GM21717 (cell line): Measurements from ENCODE around the gene AFDN.

ENCODE experiments used
- ATAC-seq: cut with Tn5 transposase; IDR thresholded peaks from one replicate; pipeline ENCODE4 v1.9.1; 2021; ENCODE audit warnings: mild to moderate bottlenecking, moderate library complexity; ENCODE audit not compliant: unreplicated experiment

AFDN gene

DNA sequence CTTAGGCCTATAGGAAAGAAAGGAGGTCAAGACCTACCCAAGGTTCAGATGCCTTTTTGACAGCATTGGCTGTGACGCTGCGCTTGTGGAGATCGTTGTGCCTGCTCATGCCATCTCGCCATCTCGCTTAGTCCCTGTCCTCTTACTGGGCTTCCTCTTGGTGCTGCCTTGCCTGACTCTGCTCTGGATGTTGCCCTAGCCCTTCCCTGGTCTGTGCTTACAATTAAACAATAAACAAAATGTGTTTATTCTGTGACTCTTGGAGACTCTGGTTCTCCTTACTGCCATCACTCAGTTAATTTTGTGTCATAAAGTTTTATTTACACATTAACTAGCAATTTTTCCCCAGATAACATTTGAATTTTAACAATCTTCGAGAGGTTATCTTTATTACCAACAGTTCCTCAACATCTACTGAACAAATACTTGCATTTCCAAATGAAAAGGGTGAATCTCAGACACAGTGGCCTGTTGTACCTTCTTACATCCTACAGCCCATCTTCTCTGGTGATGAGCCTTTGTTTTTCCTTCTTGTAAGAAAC is 11.6 kb downstream of the AFDN start:
- no peak for ATAC-seq

DNA sequence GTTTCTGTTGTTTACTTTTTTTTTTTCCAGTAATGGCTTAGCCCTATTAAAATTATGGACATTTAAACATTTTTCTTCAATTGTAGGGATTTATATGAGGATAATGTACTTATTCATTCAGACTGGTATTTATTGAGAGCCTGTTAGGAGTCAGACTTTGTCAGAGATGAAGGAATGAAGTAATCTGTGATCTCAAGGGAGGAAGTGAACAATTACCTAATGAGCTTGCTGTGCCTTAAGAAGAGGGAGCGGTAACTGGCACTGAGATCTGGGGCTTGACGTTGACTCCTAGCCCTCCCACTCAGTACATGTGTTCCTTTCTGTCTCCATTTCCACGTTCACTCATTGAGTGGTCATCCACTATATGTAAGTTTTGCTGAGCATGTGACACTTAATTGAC is 12.6 kb downstream of the AFDN start:
- ATAC-seq, result no peak

DNA sequence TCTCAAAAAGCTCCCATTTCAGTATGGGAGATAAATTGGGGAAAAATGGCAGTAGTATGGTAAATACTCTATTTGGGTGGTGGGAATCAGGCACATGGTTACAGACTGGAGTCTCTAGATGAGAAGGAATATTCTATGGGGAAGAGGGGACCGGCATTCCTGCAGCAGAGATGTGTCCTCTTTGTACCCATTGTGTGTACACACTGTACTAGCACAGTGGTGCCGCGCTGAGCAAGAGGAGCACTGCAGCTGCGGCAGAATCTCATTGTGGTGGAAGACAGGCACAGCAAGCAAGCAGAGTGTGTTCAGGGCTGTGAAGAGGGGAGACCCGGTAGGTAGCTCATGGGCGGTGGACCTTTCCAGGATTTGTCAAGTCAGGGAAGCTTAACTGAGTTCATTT is 13.0 kb downstream of the AFDN start:
- no peak for ATAC-seq

DNA sequence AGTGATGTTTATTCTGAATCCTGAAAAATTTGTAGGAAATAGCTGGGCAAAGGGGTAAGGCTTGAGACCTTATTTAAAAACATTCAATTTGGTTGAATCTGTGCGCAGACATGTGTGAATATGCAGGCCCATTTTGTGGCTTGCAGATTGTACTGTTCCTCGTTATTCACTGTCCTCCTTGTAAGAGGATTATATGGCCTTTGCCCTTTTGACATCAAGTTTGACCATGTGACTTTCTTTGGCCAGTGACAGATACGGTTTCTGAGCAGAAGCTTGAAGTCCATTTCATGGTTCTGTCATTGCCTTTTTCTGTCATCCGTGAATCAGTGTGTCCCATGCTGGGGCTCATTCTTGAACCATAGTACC is 13.4 kb downstream of the AFDN start:
- no peak for ATAC-seq

DNA sequence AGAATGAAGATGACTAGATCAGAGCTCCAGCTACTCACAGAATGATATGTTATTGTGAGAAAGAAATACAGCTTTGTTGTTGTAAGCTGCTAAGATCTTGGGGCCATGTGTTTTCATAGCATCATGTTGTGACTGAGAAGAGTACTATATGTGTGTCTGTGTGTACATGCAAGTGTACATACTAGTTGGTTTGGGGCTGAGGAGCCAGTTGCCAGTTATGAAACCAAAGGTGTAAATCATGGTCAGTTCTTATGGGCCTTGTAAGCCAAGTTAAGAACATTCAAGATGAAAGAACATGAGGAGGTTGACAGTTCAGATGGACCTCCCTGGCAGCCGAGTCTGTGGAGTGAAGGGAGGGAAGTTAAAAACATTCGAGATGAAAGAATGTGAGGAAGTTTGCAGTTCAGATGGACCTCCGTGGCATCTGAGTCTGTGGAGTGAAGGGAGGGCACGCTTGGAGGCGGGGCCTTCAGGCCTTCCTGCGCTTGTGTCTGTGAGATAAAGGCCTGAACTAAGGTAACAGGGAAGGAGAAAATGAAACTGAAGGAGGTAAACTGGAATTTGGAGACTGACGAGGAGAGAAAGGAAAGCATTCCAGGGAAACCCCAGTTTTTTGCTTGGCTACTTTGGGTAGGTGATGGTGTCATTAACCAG is 13.9 kb downstream of the AFDN start:
- ATAC-seq, result no peak

DNA sequence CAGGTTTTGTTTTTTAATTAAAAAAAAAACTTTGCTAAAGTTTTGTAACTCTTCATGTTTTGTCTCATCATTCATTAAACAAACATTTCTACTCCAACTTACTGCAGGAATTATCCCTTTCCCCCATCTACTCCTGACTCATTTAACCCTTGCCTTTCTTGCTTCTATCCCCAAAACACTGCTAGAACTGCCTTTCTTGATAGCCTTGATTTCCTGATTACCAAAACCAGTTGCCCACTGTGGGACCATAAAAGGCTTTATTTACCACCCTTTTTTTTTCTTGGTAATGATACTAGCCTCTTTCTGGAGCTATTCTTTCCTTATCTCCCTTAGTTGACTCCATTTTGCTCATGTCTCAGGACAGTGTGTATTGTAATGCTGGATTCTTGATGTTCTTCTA is 15.3 kb downstream of the AFDN start:
- ATAC-seq, result no peak

DNA sequence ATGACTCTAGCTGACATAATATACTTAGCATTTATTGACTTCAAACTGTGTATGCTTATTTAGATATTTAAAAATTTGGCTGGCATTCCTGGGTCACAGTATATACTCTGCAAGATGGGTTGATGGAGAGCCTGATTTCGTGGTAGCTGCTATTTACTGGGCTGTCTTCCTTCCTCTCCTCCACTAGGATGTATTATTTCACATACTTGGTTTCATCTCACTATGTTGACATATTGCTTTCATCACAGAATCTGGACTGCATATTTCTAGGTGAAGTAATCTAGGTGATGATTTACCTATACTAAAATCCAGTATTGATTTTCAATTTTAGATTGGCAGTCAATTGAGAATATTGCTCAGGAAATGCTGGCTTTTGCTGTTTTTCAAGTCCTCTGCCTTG is 15.7 kb downstream of the AFDN start:
- ATAC-seq, result no peak

DNA sequence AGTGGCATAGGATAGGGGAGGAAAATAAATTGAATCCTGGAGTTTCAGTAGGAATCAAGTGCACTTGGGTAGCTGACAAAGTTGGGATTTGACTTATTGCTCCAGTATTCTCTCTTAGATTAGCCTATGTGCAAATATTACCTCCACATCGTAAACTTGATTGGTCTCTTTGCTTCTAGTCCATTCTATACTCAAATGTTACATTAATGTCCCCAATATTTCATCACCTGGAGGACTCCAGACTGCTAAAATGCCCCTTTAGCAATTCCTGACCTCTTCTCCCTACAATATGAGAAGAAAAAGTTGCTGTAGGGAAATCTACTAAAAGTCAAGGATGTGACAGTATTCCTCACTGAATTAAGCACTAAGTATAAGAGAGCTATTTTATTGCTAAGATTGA is 16.3 kb downstream of the AFDN start:
- ATAC-seq, result no peak

DNA sequence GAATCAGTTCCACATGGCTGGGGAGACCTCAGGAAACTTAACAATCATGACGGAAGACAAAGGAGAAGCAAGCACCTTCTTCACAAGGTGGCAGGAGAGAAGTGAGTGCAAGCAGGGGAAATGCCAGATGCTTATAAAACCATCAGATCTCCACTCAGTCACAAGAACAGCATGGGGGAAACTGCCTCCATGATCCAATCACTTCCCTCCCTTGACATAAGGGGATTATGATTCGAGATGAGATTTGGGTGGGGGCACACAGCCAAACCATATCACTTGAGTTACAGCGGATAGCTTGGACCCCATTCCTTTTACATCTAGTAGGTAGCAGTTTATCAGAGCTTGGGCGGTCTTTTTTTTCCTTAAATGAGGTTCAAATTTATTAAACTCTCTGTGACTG is 19.1 kb downstream of the AFDN start:
- no peak for ATAC-seq

DNA sequence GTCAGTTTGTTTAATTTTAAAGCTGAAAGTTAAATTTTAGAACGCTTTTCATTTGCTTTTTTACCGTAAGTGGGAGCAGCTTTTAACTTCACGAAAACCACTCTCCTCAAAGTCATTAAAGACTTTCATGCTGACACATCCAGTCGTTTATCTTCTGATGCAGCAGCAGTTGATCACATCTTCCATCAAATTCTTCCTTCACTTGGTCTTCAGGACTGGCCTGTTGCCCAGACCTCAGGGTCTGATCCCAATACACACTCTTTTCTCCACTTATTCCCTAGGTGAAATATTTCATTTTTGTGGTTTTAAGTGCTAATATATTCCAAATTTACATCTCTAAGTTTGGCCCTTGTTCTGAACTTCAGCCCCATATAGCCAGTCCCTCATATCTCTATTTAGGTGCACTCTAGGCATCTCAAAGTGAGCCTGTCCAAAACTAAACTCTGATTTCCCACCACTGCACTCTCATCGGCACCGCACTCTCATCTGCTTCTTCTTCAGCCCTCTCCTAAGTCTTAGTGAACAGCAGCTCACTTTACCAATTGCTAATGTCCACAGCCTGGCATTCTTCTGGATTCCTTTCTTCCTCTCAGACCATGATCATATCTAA is 20.4 kb downstream of the AFDN start:
- ATAC-seq, result no peak

DNA sequence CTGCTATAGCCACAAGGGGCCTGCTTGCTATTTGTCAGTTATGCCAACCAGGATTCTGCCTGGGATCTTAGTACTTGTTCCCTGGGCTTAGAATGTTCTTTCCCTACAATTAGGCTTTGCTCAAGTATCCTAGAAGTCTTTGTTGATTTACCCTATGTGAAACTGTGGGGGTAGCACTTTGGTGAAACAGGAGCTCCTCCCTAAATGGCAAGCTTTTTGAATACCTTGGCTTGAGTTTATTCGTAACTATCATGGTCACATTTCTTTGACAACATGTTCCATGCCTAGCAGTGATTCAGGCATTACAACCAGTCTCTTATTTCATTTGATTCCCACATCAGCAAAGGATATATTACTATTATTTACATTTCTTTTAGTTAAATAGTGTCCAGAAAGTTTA is 21.2 kb downstream of the AFDN start:
- ATAC-seq, result no peak

DNA sequence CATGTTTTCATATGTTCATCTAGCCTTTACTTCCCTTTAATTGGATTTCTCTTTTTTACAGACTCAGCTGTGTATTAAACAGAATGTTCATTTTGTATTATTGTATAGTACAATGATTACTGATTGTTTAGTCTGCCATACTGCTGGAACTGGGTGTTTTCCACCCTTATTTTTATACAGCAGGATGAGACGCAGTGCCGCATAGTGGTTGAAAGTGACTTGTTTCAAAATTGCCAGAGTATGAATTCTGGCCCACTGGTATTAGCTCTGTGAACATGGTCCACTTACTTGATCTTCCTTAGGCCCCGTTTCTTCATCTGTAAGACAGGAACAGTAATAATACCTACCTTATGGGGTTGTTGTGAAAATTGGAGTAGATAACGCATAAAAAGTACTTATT is 22.1 kb downstream of the AFDN start:
- ATAC-seq, result no peak

DNA sequence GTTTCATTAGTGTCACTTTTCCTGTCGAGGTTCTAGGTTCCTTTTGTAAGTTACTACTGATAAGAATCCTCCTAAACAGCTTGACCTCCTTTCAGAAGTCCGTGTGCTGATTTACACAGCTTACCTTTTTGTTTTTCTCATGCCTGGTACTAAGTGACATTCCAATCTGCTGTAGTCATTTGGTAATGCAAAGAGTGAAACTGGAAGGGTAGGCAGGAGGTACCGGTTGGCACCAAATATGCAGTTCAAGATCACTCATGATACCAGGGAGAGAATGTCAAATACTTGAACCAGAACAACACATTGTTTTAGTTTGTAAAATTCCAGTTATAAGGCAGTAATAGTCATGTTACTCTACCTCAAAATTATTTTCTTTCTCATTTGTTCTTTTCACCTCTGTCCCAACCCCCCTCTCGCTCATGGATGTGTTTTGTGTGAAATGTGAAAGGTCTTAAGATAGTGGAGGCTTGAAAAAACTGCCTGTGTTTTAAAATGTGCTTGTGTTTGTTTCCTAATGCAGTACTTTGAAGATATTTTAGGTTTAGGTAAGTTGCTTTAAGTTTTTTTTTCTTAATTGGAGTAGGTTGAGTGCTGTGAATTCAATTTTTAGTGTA is 23.2 kb downstream of the AFDN start:
- no peak for ATAC-seq

DNA sequence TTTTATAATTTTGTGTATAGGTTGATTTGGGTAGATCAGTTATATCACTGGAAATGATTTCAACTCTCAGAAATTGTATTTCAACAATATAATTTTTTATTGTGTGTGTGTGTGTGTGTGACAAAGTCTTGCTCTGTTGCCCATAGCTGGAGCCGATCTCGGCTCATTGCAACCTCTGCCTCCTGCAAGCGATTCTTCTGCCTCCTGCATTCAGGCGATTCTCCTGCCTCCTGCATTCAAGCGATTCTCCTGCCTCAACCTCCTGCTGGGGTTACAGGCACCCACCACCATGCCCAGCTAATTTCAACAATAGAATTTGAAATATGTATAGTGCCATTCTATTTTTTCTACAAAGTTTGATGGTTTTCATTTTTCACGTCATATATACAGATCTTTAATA is 24.1 kb downstream of the AFDN start:
- ATAC-seq, result no peak

DNA sequence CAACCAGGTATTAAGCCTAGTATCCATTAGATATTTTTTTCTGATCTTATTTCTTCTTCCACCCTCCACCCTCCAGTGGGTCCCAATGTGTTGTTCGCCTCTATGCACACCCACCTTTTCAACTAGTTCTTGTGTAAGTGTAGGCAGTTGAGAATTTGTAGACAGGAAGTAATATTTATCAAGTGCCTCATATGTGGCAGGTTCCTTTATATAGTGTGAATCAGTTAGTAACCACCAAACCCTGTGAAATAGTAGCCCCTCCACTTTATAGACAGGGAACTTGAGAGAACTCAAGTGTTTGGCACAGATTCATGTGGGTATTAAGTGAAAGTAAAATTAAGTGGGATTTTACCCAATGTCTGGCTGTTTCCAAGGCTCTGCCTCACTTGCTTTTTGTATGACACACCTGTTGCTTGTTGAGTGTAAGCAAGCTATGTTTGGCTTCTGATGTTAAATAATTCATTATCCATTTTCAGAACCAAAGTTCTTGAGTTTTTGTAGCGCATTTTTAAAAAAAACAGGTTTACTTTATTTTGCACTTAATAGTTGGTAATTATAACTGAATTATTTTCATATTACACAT is 24.8 kb downstream of the AFDN start:
- no peak for ATAC-seq

DNA sequence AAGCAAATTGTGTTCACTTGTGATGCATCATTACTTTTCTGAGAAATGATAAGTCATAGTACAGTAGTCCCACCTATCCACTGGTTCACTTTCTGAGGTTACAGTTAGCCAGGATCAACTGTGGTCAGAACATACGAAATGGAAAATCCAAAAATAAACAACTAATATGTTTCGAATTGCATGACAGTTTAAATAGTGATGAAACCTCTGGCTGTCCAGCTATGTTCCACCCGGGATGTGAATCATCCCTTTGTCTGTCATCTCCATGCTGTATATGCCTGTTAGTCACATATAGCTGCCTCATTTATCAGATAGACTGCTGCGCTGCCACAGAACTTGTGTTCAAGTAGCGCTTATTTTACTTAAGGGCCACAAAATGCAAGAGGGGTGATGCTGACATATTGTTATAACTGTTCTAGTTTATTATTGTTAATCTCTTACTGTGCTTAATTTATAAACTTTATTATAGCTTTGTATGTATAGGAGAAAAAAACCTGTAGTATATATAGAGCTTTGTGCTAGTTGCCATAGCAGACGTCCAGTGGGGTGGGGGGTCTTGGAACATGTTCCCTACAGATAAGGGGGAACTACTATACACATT is 29.2 kb downstream of the AFDN start:
- no peak for ATAC-seq

DNA sequence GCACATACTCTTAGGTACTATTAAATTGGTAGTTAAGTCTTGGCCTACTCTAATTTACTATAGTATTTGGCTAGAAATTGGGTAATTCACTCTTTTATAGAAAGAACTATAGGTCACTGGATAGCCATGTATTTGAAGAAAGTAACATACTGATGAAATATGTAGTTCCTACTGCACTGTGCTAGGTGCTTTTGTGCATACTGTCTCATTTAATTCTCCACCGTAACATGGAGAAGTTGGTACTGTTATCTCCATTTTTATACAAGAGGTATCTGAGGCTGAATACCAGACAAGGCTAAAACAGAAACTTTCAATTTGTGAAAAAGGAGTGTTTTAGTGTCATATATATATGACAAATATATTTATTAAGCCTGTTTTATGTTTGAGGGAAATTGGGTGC is 29.8 kb downstream of the AFDN start:
- ATAC-seq, result no peak

DNA sequence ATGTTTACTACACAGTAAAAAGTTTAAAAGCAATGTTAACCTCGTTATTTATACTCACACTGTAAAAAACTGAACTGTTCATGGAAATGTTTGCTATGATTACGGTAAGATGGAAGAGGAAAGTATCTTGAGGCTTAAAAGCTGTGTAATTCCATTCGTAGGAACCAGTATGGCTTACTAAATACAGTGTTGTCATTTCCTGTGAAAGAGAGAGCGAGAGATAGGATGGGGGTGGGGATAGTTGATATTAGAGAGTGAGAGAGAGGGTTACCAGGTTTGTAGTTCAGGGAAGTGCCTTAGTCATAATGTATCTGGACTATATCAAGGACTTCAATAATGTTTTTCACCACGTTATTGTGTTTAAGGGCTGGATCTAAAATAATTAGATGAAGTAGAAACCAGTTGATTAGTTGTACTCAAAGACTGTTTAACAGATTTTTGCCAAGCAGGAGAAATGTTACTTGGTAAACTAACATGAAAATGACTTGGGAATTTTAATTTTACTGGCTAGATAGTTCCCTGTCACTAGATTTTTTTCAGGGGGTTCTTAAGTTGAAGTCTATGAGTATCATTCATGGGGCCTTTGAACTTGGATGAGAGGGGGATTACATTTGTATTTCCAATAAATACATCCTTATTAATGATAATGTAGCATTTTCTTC is 30.4 kb downstream of the AFDN start:
- peak; percentile 95 for ATAC-seq

DNA sequence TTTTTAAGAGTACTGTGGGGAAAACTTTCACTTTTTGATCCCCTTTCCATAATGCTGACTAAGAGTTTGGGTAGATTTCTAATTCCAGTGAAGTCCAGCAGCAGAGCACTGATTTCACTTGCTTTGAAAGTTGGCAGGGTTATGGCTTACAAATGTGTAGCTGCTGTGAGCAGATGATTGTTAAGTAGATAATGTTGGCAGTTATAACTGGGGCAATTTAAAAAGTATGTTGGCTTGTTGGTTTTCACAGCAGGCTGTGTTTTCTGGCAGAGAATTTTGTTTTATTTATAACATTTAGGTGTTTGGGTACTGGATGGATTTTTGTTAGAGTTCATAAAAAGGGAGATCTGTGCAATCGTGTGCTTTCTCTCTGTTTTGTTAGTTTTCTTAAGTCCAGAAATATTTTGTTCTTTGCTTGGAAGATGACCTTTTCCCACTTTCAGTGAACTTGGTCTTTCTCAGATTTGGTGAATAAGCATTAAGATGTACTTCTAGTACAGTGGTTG is 31.4 kb downstream of the AFDN start:
- ATAC-seq, result no peak

DNA sequence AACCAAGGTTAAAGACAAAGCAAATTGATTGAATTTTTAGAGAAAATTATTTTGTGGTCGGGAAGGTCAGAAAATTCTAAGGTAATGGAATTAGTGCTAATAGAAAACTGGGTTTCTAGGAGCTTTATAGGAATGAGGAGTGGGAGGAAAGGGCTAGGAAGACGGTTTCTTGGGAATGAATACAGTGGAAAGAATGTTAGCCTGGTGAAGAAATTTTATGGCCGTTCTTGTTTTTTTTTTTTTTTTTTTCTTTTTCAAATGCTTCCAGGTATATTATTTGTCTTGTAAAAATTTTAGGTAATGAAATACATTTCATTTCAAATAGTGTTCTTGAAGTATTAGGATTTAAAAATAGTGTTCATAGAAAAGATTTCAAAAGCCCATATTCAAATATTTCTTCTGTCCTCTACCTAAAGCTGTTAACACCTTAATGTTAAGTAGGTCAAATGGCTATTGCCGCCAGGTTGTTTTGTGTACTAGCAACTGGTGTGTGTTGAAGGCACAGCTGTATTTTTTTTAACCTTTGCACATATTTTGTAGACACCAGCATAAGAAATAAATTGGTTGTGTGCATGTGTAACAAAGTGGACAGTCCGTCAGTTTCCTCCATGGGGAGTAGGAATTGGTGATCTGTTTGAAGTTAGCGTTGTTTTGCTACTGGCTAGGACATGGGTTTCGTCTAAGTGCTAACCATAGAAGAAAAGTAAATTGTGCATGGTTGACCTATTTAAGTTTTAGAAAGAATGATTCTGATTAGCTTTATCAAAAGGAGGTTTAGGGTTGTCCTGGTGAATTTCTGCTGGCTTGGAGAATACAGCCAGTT is 32.3 kb downstream of the AFDN start:
- no peak for ATAC-seq
